ENCODE data around the gene MAST3. TPM values are rescaled to one million over a fixed set of nuclear protein-coding genes. Genes with fewer than 3 reads are reported as not detected.

MAST3 gene
- total RNA-seq, 1 experiment from 2014 or later: 14.1 TPM

- Histone ChIP-seq H3K9me2 (ENCODE audit: insufficient read depth) (no peaks in the 10 kb centered on the region), H3K4me1 (replicated peaks; ENCODE audit: insufficient read depth) (no peaks in the 10 kb centered on the region), H3K36me3 (ENCODE audit: low read depth) (0 out of 2 replicates have a peak, but pooled peaks cover 4% of the 10 kb centered on the region), H3K9me3 (ENCODE audit: insufficient read depth, low read depth) (no peaks in the 10 kb centered on the region), H3K79me2 (ENCODE audit: low read depth) (no peaks in the 10 kb centered on the region), H3K4me2 (no peak overlapping the region), H2AFZ (no peak overlapping the region), H4K20me1 (ENCODE audit: insufficient read depth) (no peaks in the 10 kb centered on the region), H3K4me3 (no peak overlapping the region), H3F3A (ENCODE audit: insufficient read depth, low read depth) (peaks cover 4% of the 10 kb centered on the region; the same call in 1 of the 2 replicates), H3K27me3 (ENCODE audit: insufficient read depth, low read depth) (no peaks in the 10 kb centered on the region), H3K27ac (no peak overlapping the region)
- TF ChIP-seq CTCF (conservative IDR thresholded peaks at IDR 0.05) (no peak), EZH2 (IDR thresholded peaks at IDR 0.05; ENCODE audit: low read depth) (no peak)
- intact Hi-C loops (cut with micrococcal nuclease; ENCODE audit: unreplicated experiment): no loop called here
- BruUV-seq (replicated peaks): no TSS peak
- ChIA-PET POLR2A (ENCODE audit: unreplicated experiment) (no interaction called here), CTCF (no interaction called here)
- no peak for DNase-seq
Observed at GRCh38 chr19:18131841-18132596, 34.4 kb downstream of the MAST3 start.

DNA sequence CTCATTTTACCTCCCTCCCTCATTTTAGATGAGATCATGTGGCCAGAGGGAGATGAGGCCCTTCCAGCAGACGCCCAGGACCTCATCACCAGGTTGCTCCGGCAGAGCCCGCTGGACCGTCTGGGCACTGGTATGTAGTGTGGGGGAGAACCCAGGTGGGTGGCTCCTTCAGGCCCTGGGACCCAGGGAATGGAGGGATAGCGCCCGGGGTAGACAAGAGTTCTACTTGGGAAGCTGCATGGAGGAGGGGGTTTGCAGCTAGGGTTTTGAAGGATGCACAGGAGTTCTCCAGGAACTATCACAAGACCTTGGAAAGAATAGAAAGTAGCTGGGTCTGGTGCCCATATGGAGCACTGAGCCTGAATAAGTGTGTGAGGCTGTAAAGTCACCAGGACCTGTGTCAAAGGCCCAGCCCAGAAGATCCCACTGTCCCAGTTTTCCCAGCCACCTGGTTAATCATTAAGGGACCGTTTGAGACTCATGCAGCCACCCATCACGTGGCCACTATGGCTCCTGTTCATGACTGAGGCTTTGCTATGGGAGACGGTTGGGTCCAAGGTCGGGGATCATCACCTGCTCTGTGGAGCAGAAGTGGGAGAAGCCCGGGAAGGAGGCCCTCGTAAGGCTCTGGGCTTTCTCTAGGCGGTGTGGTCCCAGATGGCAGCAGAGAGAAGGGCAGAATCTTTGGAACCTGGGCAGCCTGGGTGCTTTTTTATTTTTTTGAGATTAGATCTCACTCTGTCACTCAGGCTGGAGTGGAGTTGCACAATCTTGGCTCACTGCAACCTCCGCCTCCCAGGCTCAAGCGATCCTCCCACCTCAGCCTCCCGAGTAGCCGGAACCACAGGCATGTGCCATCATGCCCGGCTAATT is 38.4 kb downstream of the MAST3 start:
- no peaks in the 10 kb centered on the region for H3K9me2 ChIP-seq (ENCODE audit: insufficient read depth)
- no peaks in the 10 kb centered on the region for H3K4me1 ChIP-seq (replicated peaks; ENCODE audit: insufficient read depth)
- no peaks in the 10 kb centered on the region for H3K27me3 ChIP-seq (ENCODE audit: insufficient read depth, low read depth)
- ChIA-PET CTCF (no interaction called here), POLR2A (ENCODE audit: unreplicated experiment) (no interaction called here)
- H3K79me2 ChIP-seq (ENCODE audit: low read depth): no peaks in the 10 kb centered on the region
- H3K4me3 ChIP-seq: no peak overlapping the region
- H2AFZ ChIP-seq: no peak overlapping the region
- no peak for DNase-seq
- H4K20me1 ChIP-seq (ENCODE audit: insufficient read depth): no peaks in the 10 kb centered on the region
- intact Hi-C loops (cut with micrococcal nuclease; ENCODE audit: unreplicated experiment): no loop called here
- TF ChIP-seq CTCF (conservative IDR thresholded peaks at IDR 0.05) (no peak), EZH2 (IDR thresholded peaks at IDR 0.05; ENCODE audit: low read depth) (no peak)
- no peak overlapping the region for H3K27ac ChIP-seq
- 0 out of 2 replicates have a peak, but pooled peaks cover 4% of the 10 kb centered on the region for H3K36me3 ChIP-seq (ENCODE audit: low read depth)
- no peak overlapping the region for H3K4me2 ChIP-seq
- BruUV-seq (replicated peaks): no TSS peak
- H3K9me3 ChIP-seq (ENCODE audit: insufficient read depth, low read depth): no peaks in the 10 kb centered on the region
- H3F3A ChIP-seq (ENCODE audit: insufficient read depth, low read depth): no peaks in the 10 kb centered on the region

- no TSS peak for BruUV-seq (replicated peaks)
Observed at GRCh38 chr19:18137242-18137641, 39.7 kb downstream of the MAST3 start.

More at GRCh38 chr19:18137242-18137641, 39.7 kb downstream of the MAST3 start:
- 0 out of 2 replicates have a peak, but pooled peaks cover 3% of the 10 kb centered on the region for H3K36me3 ChIP-seq (ENCODE audit: low read depth)
- no peak overlapping the region for H3K4me2 ChIP-seq
- no peak for DNase-seq
- H3K79me2 ChIP-seq (ENCODE audit: low read depth): no peaks in the 10 kb centered on the region
- no peak overlapping the region for H2AFZ ChIP-seq
- H3K9me3 ChIP-seq (ENCODE audit: insufficient read depth, low read depth): no peaks in the 10 kb centered on the region
- no peaks in the 10 kb centered on the region for H3K4me1 ChIP-seq (replicated peaks; ENCODE audit: insufficient read depth)
- H4K20me1 ChIP-seq (ENCODE audit: insufficient read depth): no peaks in the 10 kb centered on the region
- ChIA-PET POLR2A (ENCODE audit: unreplicated experiment) (no interaction called here), CTCF (no interaction called here)
- H3F3A ChIP-seq (ENCODE audit: insufficient read depth, low read depth): no peaks in the 10 kb centered on the region
- intact Hi-C loops (cut with micrococcal nuclease; ENCODE audit: unreplicated experiment): no loop called here
- H3K4me3 ChIP-seq: no peak overlapping the region
- TF ChIP-seq EZH2 (IDR thresholded peaks at IDR 0.05; ENCODE audit: low read depth): no peak
- no peak for TF ChIP-seq CTCF (conservative IDR thresholded peaks at IDR 0.05)
- no peaks in the 10 kb centered on the region for H3K9me2 ChIP-seq (ENCODE audit: insufficient read depth)
- H3K27ac ChIP-seq: no peak overlapping the region
- no peaks in the 10 kb centered on the region for H3K27me3 ChIP-seq (ENCODE audit: insufficient read depth, low read depth)

Measured in PC-9 (cell line).